Mammary epithelial cell (primary cell): Measurements from ENCODE around the gene CYP24A1.

Experiments
- CTCF ChIP-seq, 2 donors: IDR thresholded peaks in 1 of 2; conservative IDR thresholded peaks in 1 of 2; 2 replicates each; pipeline ENCODE4 v1.5.1; 2011 to 2012; ENCODE audit warnings: inconsistent platforms in 2 of 2, low read length in 2 of 2, mild to moderate bottlenecking in 2 of 2, control low read depth in 1 of 2, low read depth in 1 of 2; ENCODE audit not compliant: insufficient read depth in 1 of 2; ENCODE audit errors: extremely low read depth in 1 of 2
- EZH2 ChIP-seq: IDR thresholded peaks from 2 replicates; pipeline ENCODE4 v1.6.1; 2012; ENCODE audit warnings: low read length, inconsistent platforms, borderline replicate concordance

GRCh38 chr20:54129350-54129749 is 44.4 kb downstream of the CYP24A1 start:
- no peak for TF ChIP-seq CTCF (conservative IDR thresholded peaks at IDR 0.05 in 1 of 2, IDR thresholded peaks at IDR 0.05 in 1 of 2; ENCODE audit: extremely low read depth in 1 of 2, insufficient read depth in 1 of 2, low read depth in 1 of 2, low read length in 2 of 2)
- TF ChIP-seq EZH2, result no peak
